K562 (cell line): ENCODE data around the gene B3GAT3. TPM values are rescaled to one million over a fixed set of nuclear protein-coding genes. Genes with fewer than 3 reads are reported as not detected.
A peak's percentile ranks its signal among the peaks of the same experiment; 100 is the strongest.

ENCODE experiments used
- CHD1 ChIP-seq: fragments of 200-600 bp; sonication (generic); IDR thresholded peaks from one replicate; pipeline ENCODE4 v1.6.1; 2012; ENCODE audit warnings: mild to moderate bottlenecking, moderate library complexity, low read length, inconsistent platforms
- GATA2 ChIP-seq: sonication (generic); formaldehyde crosslinking; IDR thresholded peaks from 2 replicates; pipeline ENCODE4 v1.4.0; 2020; ENCODE audit warnings: mild to moderate bottlenecking, missing genetic modification reagents
- MYBL2 ChIP-seq, 2 experiments: fragments of 450-650 bp in 1 of 2; sonication (generic) in 1 of 2; formaldehyde crosslinking in 1 of 2; IDR thresholded peaks; 2 replicates each; pipeline versions ENCODE4 v1.6.1 to v1.8.1; 2017 to 2022; ENCODE audit warnings: borderline replicate concordance in 1 of 2, inconsistent platforms in 1 of 2, low read depth in 1 of 2, mild to moderate bottlenecking in 1 of 2, missing genetic modification reagents in 1 of 2, moderate library complexity in 1 of 2
- PRPF4 ChIP-seq: fragments of 200-400 bp; formaldehyde crosslinking; IDR thresholded peaks from one replicate; pipeline ENCODE4 v1.6.1; 2017; ENCODE audit warnings: low read length, low read depth, mild to moderate bottlenecking; ENCODE audit not compliant: insufficient read depth, poor library complexity, severe bottlenecking
- RBM34 ChIP-seq: fragments of 200-400 bp; formaldehyde crosslinking; IDR thresholded peaks from 2 replicates; pipeline ENCODE4 v1.6.1; 2018; ENCODE audit warnings: low read length, borderline replicate concordance; ENCODE audit not compliant: insufficient read depth
- ZBTB11 ChIP-seq, 3 experiments: fragments of 200-800 bp in 1 of 3; fragments of 250-450 bp in 1 of 3; fragments of 450-650 bp in 1 of 3; sonication (Bioruptor Pico) in 1 of 3; sonication (Bioruptor generic) in 1 of 3; formaldehyde crosslinking in 1 of 3; IDR thresholded peaks; 2 replicates each; pipeline versions ENCODE4 v1.6.1 to v1.8.0; 2016 to 2022; ENCODE audit warnings: mild to moderate bottlenecking in 2 of 3, missing genetic modification characterization in 2 of 3, missing compliant biosample characterization in 1 of 3, moderate library complexity in 1 of 3
- ZNF76 ChIP-seq: fragments of 250-450 bp; sonication (Bioruptor Pico); IDR thresholded peaks from 2 replicates; pipeline ENCODE4 v1.4.0; 2020; ENCODE audit warnings: mild to moderate bottlenecking, moderate library complexity, borderline replicate concordance
- ZZZ3 ChIP-seq: fragments of 450-650 bp; IDR thresholded peaks from 2 replicates; pipeline ENCODE4 v1.6.1; 2016; ENCODE audit warnings: antibody characterized with exemption, mild to moderate bottlenecking, moderate library complexity
- polyA plus RNA-seq, 8 experiments: library from polyadenylated mRNA; depleted of rRNA in 4 of 8; stranded (reverse) in 5 of 8; unstranded in 3 of 8; fragments of >200 nt; fragmentation: Nextera tagmentation in 2 of 8; fragmentation: Illumina TruSeq in 1 of 8; extraction: Ambion mirVana in 2 of 8; extraction: Trizol in 1 of 8; gene quantifications; 2 replicates each; pipeline versions ENCODE4 v1.2.1 to v1.2.3, GENCODE V29; 2011 to 2014; ENCODE audit warnings: inconsistent platforms in 1 of 8, missing spikeins in 1 of 8
- total RNA-seq, 7 experiments: library from RNA; depleted of rRNA in 6 of 7; stranded (reverse); fragments of >200 nt in 6 of 7; fragmentation: Illumina TruSeq in 2 of 7; extraction: Trizol in 2 of 7; gene quantifications; 2 replicates each; pipeline versions ENCODE4 v1.2.1 to v1.2.3, GENCODE V29; 2011 to 2021; ENCODE audit warnings: low replicate concordance in 1 of 7
- TF ChIP-seq, protein P1 (sequence below): fragments of 200-800 bp; sonication (Bioruptor generic); IDR thresholded peaks from 2 replicates; pipeline ENCODE4 v1.6.1; 2016; ENCODE audit warnings: missing genetic modification characterization, missing compliant biosample characterization
- TF ChIP-seq, protein P2 (sequence below): fragments of 250-450 bp; sonication (Bioruptor Pico); IDR thresholded peaks from 2 replicates; pipeline ENCODE4 v1.9.0; 2021; ENCODE audit warnings: mild to moderate bottlenecking
- TF ChIP-seq, protein P3 (sequence below): fragments of 250-450 bp; sonication (Bioruptor Pico); IDR thresholded peaks from 2 replicates; pipeline ENCODE4 v1.5.1; 2021; ENCODE audit warnings: mild to moderate bottlenecking
- TF ChIP-seq, protein P4 (sequence below): fragments of 250-450 bp; sonication (Bioruptor Pico); IDR thresholded peaks from 2 replicates; pipeline ENCODE4 v1.5.0; 2021

B3GAT3 gene
- total and polyA plus RNA-seq, 9 of the 15 experiments (the other 6 are each of a cell fraction or from before 2014, with no cell fraction given), result 0.30 to 64.0 (median 21.4) TPM

- TF ChIP-seq CHD1, result no peak
- TF ChIP-seq RBM34, result no peak
- TF ChIP-seq, protein P1, sequence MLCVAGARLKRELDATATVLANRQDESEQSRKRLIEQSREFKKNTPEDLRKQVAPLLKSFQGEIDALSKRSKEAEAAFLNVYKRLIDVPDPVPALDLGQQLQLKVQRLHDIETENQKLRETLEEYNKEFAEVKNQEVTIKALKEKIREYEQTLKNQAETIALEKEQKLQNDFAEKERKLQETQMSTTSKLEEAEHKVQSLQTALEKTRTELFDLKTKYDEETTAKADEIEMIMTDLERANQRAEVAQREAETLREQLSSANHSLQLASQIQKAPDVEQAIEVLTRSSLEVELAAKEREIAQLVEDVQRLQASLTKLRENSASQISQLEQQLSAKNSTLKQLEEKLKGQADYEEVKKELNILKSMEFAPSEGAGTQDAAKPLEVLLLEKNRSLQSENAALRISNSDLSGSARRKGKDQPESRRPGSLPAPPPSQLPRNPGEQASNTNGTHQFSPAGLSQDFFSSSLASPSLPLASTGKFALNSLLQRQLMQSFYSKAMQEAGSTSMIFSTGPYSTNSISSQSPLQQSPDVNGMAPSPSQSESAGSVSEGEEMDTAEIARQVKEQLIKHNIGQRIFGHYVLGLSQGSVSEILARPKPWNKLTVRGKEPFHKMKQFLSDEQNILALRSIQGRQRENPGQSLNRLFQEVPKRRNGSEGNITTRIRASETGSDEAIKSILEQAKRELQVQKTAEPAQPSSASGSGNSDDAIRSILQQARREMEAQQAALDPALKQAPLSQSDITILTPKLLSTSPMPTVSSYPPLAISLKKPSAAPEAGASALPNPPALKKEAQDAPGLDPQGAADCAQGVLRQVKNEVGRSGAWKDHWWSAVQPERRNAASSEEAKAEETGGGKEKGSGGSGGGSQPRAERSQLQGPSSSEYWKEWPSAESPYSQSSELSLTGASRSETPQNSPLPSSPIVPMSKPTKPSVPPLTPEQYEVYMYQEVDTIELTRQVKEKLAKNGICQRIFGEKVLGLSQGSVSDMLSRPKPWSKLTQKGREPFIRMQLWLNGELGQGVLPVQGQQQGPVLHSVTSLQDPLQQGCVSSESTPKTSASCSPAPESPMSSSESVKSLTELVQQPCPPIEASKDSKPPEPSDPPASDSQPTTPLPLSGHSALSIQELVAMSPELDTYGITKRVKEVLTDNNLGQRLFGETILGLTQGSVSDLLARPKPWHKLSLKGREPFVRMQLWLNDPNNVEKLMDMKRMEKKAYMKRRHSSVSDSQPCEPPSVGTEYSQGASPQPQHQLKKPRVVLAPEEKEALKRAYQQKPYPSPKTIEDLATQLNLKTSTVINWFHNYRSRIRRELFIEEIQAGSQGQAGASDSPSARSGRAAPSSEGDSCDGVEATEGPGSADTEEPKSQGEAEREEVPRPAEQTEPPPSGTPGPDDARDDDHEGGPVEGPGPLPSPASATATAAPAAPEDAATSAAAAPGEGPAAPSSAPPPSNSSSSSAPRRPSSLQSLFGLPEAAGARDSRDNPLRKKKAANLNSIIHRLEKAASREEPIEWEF (CRISPR knock-in tag), result no peak
- TF ChIP-seq, protein P2, sequence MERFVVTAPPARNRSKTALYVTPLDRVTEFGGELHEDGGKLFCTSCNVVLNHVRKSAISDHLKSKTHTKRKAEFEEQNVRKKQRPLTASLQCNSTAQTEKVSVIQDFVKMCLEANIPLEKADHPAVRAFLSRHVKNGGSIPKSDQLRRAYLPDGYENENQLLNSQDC, result no peak
- TF ChIP-seq ZBTB11 (CRISPR knock-in tag; IDR thresholded peaks at IDR 0.05), result peak; percentile 88 to 98 (median 95)
- no peak for TF ChIP-seq ZNF76 (CRISPR knock-in tag)
- TF ChIP-seq GATA2, result no peak
- TF ChIP-seq, protein P3, sequence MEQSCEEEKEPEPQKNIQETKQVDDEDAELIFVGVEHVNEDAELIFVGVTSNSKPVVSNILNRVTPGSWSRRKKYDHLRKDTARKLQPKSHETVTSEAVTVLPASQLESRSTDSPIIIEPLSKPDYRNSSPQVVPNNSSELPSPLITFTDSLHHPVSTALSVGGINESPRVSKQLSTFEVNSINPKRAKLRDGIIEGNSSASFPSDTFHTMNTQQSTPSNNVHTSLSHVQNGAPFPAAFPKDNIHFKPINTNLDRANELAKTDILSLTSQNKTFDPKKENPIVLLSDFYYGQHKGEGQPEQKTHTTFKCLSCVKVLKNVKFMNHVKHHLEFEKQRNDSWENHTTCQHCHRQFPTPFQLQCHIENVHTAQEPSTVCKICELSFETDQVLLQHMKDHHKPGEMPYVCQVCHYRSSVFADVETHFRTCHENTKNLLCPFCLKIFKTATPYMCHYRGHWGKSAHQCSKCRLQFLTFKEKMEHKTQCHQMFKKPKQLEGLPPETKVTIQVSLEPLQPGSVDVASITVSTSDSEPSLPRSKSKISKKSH, result no peak
- no peak for TF ChIP-seq PRPF4
- TF ChIP-seq, protein P4, sequence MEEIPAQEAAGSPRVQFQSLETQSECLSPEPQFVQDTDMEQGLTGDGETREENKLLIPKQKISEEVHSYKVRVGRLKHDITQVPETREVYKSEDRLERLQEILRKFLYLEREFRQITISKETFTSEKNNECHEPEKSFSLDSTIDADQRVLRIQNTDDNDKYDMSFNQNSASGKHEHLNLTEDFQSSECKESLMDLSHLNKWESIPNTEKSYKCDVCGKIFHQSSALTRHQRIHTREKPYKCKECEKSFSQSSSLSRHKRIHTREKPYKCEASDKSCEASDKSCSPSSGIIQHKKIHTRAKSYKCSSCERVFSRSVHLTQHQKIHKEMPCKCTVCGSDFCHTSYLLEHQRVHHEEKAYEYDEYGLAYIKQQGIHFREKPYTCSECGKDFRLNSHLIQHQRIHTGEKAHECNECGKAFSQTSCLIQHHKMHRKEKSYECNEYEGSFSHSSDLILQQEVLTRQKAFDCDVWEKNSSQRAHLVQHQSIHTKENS, result no peak
- 0 out of 2 replicates have a peak, but pooled peaks have one; percentile 40 for TF ChIP-seq ZZZ3
- TF ChIP-seq MYBL2 (IDR thresholded peaks at IDR 0.05; ENCODE audit: low read depth), result no peak
- TF ChIP-seq MYBL2 (CRISPR knock-in tag; IDR thresholded peaks at IDR 0.05; ENCODE audit: borderline replicate concordance), result no peak
Measured at GRCh38 chr11:62621567-62622470, at the start of gene B3GAT3 (continued).
